ENCODE data around the gene RGPD6.
"Not testable (repeated sequence)": the region's sequence is repeated elsewhere in the genome, so short reads cannot be mapped to it uniquely, and the experiment has no call there.

RGPD6 gene

DNA sequence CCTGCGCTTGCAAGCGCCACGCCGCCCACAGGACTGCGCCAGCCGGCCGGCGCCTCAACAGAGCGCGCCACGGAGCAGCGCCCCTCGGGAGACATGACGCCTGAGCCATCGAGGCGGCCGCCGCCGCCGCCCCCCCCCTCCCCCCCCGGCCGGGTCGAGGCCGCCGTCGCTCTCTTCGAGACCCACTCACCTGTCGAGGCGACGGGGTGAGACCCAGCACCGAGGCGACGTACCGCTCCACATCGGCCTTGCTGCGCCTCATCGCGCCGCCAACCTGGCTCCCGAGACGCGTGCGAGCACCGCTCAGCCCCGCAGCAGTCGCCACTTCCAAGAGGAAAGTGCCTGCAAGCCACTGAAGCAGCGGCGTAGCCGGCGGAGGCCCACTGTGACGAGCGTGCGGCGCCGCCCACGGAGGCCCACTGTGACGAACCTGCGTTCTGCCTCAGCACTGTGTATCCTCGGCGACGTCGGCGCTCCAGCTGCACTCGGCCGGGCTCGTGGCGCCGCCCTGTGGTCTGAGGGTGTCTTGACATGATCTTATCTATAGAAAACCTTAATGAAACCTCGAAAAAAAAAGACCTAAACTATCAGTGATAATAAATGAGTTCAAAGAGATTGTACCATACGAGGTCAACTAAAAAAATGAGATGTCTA is at the start of gene RGPD6:
TSS of gene RGPD6 (minus strand) at position 460 of the 654 bp plus-strand sequence. CDS start at position 262, 198 bp downstream.
- DNase-seq: not testable (repeated sequence)

- DNase-seq: not testable (repeated sequence)
Measured at GRCh38 chr2:110619326-110619939, 42.4 kb upstream of the RGPD6 start.

DNA sequence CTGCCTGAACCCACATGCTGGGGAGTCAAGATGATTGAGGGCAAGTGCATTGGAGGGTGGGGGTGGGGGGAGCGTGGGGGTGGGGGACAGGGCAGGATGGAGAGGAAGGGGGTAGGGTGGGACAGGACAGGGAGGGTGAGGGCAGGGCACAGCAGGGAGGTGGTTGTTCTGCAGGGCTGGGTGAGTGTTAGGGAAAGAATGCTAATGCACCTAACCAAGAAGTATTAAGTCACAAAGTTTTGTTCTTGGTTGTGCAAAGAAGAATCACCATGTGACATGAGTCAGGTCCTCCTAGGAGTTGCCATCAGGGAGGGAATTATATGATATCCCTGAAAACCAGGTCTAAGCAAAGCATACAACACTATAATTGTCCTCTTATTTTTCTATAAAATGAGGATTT is 36.9 kb upstream of the RGPD6 start:
- DNase-seq: not testable (repeated sequence)

GRCh38 chr2:110610613-110611250 is 33.7 kb upstream of the RGPD6 start:
- not testable (repeated sequence) for DNase-seq

GRCh38 chr2:110609843-110610612 is 33.0 kb upstream of the RGPD6 start:
- not testable (repeated sequence) for DNase-seq

DNA sequence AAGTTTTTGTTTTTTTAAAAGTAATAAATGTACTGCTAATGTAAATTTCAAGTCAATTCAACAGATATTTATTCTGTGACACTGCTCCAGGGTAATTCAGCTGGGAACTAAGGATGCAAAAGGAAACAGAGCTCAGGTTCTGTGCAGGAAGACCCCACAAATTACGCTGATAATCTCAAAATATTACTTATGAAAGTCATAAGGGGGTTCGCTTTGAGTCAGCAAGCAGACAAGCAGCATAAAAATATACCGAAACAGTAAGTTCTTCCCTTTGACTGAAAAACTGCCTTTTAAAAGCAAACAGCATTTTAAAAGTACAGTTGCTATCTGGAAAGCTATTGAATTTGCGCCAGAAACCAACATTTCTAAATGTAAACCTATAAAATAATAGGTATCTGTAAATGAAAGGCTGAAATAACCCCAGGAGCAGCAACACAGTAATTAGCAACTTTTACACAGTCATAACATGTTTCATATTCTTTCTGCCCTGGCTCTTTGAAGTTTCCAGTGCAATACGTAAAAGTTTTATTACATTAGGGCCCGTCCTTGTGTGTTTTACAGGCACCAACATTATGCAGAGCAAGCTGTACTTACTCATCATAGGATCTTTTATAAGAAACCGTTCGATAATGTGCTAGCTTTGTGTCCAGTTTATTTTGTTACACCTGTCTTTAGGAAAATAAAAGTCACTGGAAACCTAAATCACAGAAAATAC is 31.9 kb upstream of the RGPD6 start:
- DNase-seq: not testable (repeated sequence)

GRCh38 chr2:110605057-110605456 is 28.0 kb upstream of the RGPD6 start:
- DNase-seq: not testable (repeated sequence)

DNA sequence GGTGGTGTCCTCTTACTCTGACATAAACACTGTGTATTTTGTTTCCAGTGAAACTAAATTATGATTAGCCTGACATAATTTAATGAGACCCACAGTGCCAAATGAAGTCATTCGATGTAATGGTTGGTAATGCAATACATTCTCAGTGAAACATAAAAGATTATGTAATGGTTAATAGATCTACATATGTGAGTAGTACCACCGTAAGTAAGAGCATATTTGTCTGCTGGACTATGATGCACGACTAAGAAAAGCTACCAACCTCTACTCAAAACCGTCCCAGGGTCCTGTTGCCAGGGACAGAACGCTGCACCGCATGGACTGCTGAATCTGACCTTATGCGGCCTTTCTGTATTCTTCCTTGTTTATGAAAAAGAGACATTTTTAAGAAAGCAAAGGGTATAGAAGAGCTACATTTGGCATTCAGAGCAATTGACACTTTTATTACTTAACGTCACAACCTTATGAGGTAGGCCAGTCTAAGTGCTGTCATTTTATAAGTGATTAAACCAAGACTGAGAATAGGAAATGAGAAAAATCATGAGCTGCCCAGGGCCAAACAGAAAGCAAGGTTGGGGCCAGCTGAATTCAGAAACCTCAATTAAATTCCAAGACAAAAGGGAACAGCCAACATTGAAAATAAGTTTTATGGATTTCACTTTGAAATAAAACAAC is 27.0 kb upstream of the RGPD6 start:
- not testable (repeated sequence) for DNase-seq

DNA sequence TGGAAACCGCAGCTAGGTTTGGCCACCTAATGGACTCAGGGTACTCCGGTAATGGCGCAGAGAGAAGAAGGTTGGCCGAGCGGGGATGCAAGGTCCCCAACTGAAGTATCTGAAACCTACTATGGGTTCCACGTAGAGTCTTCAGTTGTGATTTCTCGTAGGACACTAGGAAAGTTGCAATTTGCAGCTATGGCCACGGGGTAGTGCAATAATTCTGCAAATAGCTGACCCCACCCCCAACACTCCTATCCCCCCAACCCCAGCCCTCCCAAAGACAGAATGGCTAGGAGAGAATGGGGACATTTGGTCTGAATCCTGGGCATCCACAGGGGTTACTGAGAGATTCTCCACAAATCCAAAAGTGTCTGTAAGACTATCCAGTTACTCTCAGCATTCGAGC is 25.1 kb upstream of the RGPD6 start:
- DNase-seq: not testable (repeated sequence)

DNA sequence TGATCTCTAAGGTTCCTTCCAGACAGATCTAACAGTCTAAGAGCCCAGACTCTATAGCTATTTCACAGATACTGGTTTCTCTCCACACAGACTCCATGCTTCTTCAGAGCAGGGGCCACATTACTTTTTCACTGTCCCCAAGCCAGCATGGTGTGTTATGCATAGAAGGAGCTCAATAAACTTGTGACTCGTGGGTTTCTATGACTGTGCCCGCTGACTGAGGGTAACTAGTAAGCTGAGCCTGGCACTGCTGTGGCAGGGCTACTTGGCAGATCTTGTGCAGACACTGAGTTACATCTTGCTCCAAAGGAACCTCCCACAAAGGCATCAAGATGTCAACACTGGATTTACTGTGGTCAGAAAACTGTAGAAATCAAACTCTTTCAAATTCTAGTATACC is 15.0 kb upstream of the RGPD6 start:
- DNase-seq: not testable (repeated sequence)

DNA sequence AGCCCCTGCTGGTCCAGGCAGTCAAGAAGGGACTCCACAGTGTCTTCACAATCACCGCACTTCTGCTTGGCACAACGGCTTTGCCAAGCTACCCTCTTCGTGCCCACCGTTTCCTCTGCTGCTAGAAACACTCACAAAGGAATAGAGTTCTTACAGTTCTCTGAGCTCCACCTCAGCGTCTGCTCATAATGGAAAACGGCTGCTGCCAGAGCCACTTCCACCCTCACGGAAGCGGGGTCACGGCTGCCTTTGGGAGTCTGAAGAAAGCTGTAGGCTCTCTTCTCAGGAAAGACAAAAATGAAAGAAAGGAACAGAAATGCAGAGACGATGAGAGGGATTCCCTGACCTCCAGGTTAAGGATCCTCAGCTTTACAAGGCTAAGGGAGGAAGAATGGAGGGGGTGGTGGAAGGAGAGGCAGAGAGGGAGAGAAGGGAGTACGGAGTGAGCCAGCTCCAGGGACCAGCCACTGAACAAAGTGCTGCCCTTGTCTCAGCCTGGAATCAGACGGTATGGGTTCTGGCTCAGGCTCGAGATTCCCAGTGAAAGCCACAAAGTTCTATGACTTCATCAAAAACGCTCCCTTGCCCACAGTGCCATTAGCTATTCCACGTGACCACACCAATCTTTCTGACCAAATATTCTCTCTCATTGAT is 12.8 kb upstream of the RGPD6 start:
- not testable (repeated sequence) for DNase-seq

DNA sequence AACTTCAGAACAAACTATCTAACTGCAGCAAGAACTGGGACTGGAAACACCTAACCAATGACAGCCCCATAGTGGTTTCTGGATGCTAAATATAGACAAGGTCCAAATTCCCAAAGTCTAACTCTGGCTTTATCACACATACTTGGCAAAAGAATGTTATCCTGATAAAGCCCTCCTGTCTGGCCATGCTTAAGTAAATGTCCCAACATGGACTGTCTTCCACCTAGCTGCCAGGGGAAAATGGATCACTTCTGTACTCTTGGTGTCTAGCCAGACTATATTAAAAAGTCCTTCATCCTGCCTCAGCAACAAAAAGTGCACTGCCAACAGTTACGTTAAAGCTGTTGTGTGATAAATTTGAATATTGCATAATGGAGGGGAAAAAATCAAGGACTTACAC is 11.5 kb upstream of the RGPD6 start:
- DNase-seq: not testable (repeated sequence)

- DNase-seq: not testable (repeated sequence)
Measured at GRCh38 chr2:110579216-110579965, 2.4 kb upstream of the RGPD6 start.

GRCh38 chr2:110578429-110578828 is 1.4 kb upstream of the RGPD6 start:
- DNase-seq: not testable (repeated sequence)

- DNase-seq: not testable (repeated sequence)
Measured at GRCh38 chr2:110499755-110500377, 77.2 kb downstream of the RGPD6 start.

- not testable (repeated sequence) for DNase-seq
Measured at GRCh38 chr2:110496027-110496426, 81.0 kb downstream of the RGPD6 start.

DNA sequence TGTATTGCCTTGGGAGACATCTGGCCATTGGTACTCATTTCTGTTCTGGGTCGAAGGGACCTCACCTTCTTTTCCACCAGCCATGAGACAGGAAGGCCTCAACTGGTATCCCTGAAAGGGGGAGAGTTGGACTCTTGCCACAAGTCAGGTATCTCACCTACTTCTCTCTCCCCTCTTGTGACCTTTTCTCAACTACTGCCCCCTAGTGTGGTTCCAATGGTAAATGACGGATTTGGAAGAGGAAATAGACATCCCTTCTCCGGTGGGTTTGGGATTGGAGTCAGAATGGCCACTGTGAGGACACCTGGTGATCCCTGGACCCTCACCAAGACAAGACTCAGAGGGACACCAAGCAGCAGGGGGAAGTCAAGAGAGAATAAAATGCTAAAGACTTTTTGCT is 82.5 kb downstream of the RGPD6 start:
- not testable (repeated sequence) for DNase-seq

DNA sequence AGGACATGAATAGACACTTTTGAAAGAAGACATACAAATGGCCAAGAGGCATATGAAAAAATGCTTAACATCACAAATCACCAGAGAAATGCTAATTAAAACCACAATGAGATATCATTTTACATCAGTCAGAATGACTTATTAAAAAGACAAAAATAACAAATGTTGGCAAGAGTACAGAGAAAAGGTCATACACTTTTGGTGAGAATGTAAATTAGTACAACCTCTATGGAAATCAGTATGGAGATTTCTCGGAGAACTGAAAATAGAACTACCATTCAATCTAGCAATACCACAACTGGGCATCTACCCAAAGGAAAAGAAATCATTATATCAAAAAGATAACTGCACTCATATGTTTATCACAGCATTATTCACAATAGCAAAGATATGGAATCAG is 88.0 kb downstream of the RGPD6 start:
- DNase-seq: not testable (repeated sequence)

DNA sequence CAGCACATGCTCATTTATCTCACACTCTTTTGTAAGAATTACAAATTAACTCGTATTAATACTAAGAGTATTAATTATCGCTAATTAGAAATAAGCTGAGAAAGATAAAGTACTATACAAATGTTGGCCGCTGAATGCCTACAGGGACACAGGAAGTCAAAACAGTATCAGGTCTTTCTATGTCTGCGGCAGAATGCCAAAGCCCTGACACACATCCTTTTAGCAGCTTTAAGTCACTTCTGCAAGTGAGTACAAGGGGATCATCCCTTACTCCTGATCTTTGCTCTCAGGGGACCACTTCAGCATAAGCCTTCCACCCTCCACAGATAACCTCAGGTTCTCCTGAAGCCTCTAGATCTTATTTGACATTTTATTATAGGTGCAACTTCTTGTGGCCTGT is 94.3 kb downstream of the RGPD6 start:
- not testable (repeated sequence) for DNase-seq

- not testable (repeated sequence) for DNase-seq
Measured at GRCh38 chr2:110481200-110481599, 95.8 kb downstream of the RGPD6 start.
